Measurements from ENCODE around the gene MAP2K6. TPM values are rescaled to one million over a fixed set of nuclear protein-coding genes. Genes with fewer than 3 reads are reported as not detected.

Gene MAP2K6
- total RNA-seq (ENCODE audit: low replicate concordance) = 2.0 and 3.4 TPM in 2 replicates

- TF ChIP-seq CTCF (IDR thresholded peaks at IDR 0.05; ENCODE audit: insufficient read depth, low read length) = no peak
- DNase-seq (ENCODE audit: low read depth) = peak; percentile 61
- peak within 1 kb of the TSS; percentile 62 for H3K4me3 ChIP-seq (ENCODE audit: low read depth, low read length)
Observed at GRCh38 chr17:69414408-69415274, at the start of gene MAP2K6. TSS of gene MAP2K6 (plus strand) at chr17:69414697. CDS start at chr17:69414985, 288 bp downstream.

GRCh38 chr17:69367298-69367697, 47.2 kb upstream of the MAP2K6 start:
- no peak overlapping the region for H3K4me3 ChIP-seq (ENCODE audit: low read depth, low read length)
- DNase-seq (ENCODE audit: low read depth) = no peak
- TF ChIP-seq CTCF (IDR thresholded peaks at IDR 0.05; ENCODE audit: insufficient read depth, low read length) = no peak

- no peak overlapping the region for H3K4me3 ChIP-seq (ENCODE audit: low read depth, low read length)
- no peak for TF ChIP-seq CTCF (IDR thresholded peaks at IDR 0.05; ENCODE audit: insufficient read depth, low read length)
- DNase-seq (ENCODE audit: low read depth) = no peak
Observed at GRCh38 chr17:69373069-69373468, 41.4 kb upstream of the MAP2K6 start.

- no peak for TF ChIP-seq CTCF (IDR thresholded peaks at IDR 0.05; ENCODE audit: insufficient read depth, low read length)
- DNase-seq (ENCODE audit: low read depth) = no peak
- H3K4me3 ChIP-seq (ENCODE audit: low read depth, low read length) = no peak overlapping the region
Observed at GRCh38 chr17:69375229-69375628, 39.3 kb upstream of the MAP2K6 start.

- TF ChIP-seq CTCF (IDR thresholded peaks at IDR 0.05; ENCODE audit: insufficient read depth, low read length) = no peak
- DNase-seq (ENCODE audit: low read depth) = no peak
- no peak overlapping the region for H3K4me3 ChIP-seq (ENCODE audit: low read depth, low read length)
Observed at GRCh38 chr17:69388822-69389442, 25.6 kb upstream of the MAP2K6 start.

GRCh38 chr17:69390795-69391501, 23.5 kb upstream of the MAP2K6 start:
- H3K4me3 ChIP-seq (ENCODE audit: low read depth, low read length) = no peak overlapping the region
- DNase-seq (ENCODE audit: low read depth) = no peak
- TF ChIP-seq CTCF (IDR thresholded peaks at IDR 0.05; ENCODE audit: insufficient read depth, low read length) = no peak
